ENCODE measurements around the gene CHI3L1.

Gene CHI3L1

DNA sequence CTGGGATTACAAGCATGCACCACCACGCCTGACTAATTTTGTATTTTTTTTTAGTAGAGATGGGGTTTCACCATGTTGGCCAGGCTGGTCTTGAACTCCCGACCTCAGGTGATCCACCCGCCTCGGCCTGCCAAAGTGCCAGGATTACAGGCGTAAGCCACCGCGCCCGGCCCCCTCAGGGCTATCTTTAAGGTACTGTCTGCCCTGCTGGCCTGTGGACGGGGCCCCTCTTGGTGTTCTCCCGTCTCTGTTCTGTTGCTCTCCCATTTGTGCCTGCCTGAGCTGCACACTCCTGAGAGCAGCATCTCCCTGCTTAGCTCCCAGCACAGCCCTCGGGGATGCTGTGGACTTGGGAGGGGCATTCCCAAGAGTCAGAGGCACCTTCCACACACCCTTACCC is 24.8 kb downstream of the CHI3L1 start:
- TF ChIP-seq, protein P1, sequence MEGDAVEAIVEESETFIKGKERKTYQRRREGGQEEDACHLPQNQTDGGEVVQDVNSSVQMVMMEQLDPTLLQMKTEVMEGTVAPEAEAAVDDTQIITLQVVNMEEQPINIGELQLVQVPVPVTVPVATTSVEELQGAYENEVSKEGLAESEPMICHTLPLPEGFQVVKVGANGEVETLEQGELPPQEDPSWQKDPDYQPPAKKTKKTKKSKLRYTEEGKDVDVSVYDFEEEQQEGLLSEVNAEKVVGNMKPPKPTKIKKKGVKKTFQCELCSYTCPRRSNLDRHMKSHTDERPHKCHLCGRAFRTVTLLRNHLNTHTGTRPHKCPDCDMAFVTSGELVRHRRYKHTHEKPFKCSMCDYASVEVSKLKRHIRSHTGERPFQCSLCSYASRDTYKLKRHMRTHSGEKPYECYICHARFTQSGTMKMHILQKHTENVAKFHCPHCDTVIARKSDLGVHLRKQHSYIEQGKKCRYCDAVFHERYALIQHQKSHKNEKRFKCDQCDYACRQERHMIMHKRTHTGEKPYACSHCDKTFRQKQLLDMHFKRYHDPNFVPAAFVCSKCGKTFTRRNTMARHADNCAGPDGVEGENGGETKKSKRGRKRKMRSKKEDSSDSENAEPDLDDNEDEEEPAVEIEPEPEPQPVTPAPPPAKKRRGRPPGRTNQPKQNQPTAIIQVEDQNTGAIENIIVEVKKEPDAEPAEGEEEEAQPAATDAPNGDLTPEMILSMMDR (IDR thresholded peaks at IDR 0.05; ENCODE audit: low read depth, low read length): no peak
- in situ Hi-C loops (cut with HindIII; ENCODE audit: low sequenced_read_pairs): no loop called here
- H3K4me3 ChIP-seq (ENCODE audit: low read depth, low read length): no peak overlapping the region
- no peak for DNase-seq (ENCODE audit: low read depth, low spot score)

DNA sequence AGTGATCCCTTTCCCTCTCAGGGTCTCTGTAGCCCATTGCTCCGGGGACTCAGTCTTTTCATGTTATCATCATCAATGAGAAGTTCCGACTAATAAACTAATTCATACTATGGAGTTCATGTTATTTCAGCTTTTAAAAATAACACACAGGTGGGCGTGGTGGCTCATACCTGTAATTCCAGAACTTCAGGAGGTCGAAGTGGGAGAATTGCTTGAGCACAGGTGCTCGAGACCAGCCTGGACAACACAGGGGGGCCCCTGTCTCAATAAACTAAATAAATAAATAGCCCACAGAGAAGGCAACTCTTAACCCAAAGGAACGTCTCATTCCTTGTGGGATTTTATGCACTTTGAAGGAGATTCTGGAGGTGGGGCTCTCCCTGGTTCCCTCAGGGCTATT is 25.3 kb downstream of the CHI3L1 start:
- in situ Hi-C loops (cut with HindIII; ENCODE audit: low sequenced_read_pairs): no loop called here
- DNase-seq (ENCODE audit: low read depth, low spot score): no peak
- no peak overlapping the region for H3K4me3 ChIP-seq (ENCODE audit: low read depth, low read length)
- TF ChIP-seq, protein P1 (IDR thresholded peaks at IDR 0.05; ENCODE audit: low read depth, low read length): no peak

DNA sequence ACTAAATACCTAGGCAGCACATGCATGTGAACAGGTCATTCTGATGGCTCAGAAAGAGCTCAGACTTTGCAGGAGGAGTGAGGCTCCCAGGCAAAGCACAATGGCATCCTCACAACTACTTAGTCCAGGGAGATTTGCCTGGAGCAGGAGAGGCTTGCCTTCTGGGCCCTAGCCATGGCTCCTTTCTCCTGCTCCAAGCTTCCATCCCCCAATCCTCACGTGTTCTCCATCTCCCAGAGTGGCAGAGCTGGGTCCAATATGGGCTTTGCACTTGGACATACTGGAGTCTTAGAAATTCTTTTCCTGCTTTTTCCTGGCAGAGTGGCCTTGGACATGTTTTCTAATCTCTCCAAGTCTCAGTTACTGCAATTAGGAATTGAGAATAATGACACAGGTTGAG is 26.7 kb downstream of the CHI3L1 start:
- in situ Hi-C loops (cut with HindIII; ENCODE audit: low sequenced_read_pairs): no loop called here

DNA sequence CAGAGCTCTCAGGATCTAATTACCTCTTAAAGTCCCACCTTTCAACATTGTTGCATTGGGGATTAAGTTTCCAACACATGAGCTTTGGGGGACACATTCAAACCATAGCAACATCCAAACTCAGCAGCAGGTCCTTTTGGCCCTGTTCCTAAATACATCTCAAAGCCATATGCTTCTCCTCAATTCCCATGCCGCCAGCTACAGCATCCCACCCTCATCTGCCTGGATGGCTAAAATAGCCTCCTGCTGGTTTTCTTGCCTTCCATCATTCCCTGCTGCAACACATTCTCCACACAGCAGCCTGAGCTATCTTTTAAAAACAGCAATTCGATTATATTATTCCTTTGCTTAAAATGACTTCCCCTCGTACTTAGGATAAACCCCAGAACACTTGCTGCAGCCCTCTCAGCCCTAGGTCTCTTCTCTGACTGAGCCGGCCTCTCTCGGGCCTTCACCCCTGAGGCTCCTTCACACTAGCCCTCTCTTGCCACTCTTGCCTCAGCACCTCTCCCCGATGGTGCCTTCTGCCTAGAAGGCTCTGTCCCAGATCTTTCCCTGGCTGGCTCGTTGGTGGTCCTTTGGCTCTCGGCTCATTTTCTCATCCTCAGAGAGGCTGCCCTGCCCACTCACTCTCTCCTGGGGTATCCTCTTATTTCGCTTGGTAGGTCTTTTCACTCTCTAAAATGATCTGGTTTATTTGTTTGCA is 27.4 kb downstream of the CHI3L1 start:
- in situ Hi-C loops (cut with HindIII; ENCODE audit: low sequenced_read_pairs): no loop called here
- no peak overlapping the region for H3K4me3 ChIP-seq (ENCODE audit: low read depth, low read length)
- TF ChIP-seq, protein P1 (IDR thresholded peaks at IDR 0.05; ENCODE audit: low read depth, low read length): no peak
- DNase-seq (ENCODE audit: low read depth, low spot score): no peak

More for the DNA sequence above, 26.7 kb downstream of the CHI3L1 start:
- DNase-seq (ENCODE audit: low read depth, low spot score): no peak
- no peak overlapping the region for H3K4me3 ChIP-seq (ENCODE audit: low read depth, low read length)
- TF ChIP-seq, protein P1 (IDR thresholded peaks at IDR 0.05; ENCODE audit: low read depth, low read length): no peak

DNA sequence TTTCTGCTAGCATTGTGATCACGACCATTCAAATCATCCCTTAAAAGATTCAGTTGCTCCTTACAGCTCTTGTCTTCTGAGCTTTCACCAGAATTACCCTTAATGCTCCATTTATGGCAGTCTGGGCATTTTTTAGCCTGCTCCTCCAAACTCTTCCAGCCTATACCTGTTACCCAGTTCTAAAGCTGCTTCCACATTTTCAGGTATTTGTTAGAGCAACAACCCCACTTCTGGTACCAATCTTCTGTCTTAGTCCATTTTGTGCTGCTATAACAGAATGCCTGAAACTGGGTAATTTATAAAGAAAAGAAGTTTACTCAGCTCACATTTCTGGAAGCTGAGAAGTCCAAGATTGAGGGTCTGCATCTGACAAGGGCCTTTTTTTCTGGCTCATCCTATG is 28.1 kb downstream of the CHI3L1 start:
- DNase-seq (ENCODE audit: low read depth, low spot score): no peak
- in situ Hi-C loops (cut with HindIII; ENCODE audit: low sequenced_read_pairs): no loop called here
- TF ChIP-seq, protein P1 (IDR thresholded peaks at IDR 0.05; ENCODE audit: low read depth, low read length): no peak
- H3K4me3 ChIP-seq (ENCODE audit: low read depth, low read length): no peak overlapping the region

GRCh38 chr1:203156280-203156679 is 30.2 kb downstream of the CHI3L1 start:
- TF ChIP-seq, protein P1 (IDR thresholded peaks at IDR 0.05; ENCODE audit: low read depth, low read length): no peak
- no peak for DNase-seq (ENCODE audit: low read depth, low spot score)
- in situ Hi-C loops (cut with HindIII; ENCODE audit: low sequenced_read_pairs): no loop called here

More at GRCh38 chr1:203156280-203156679, 30.2 kb downstream of the CHI3L1 start:
- H3K4me3 ChIP-seq (ENCODE audit: low read depth, low read length): no peak overlapping the region
